ENCODE data around the gene TTI1. TPM values are rescaled to one million over a fixed set of nuclear protein-coding genes. Genes with fewer than 3 reads are reported as not detected.

Gene TTI1
- total RNA-seq, 1 experiment from 2014 or later = 37.4 TPM

- Histone ChIP-seq H3K18ac (ENCODE audit: insufficient read length, low read depth, low read length) (no peak overlapping the region), H2BK5ac (ENCODE audit: insufficient read length, low read length) (no peak overlapping the region), H4K91ac (ENCODE audit: insufficient read length, low read depth, low read length) (no peak overlapping the region), H4K5ac (ENCODE audit: insufficient read length, low read depth, low read length) (no peak overlapping the region), H3K14ac (ENCODE audit: insufficient read depth, low read length) (no peak overlapping the region), H4K20me1 (ENCODE audit: control insufficient read depth, insufficient read depth, insufficient read length) (no peaks in the 10 kb centered on the region), H3K23me2 (ENCODE audit: insufficient read length, low read depth, low read length, poor library complexity, severe bottlenecking) (no peaks in the 10 kb centered on the region), H2AK5ac (ENCODE audit: insufficient read length, low read length) (no peak overlapping the region), H2BK15ac (ENCODE audit: low read depth, low read length) (no peak overlapping the region), H3K9me3 (ENCODE audit: control insufficient read depth, low read depth, low read length) (no peaks in the 10 kb centered on the region), H3K23ac (ENCODE audit: insufficient read length, low read depth, low read length) (no peak overlapping the region), H2AFZ (ENCODE audit: low read length) (no peak overlapping the region), H3K4ac (ENCODE audit: low read depth, low read length) (no peak overlapping the region), H3K4me2 (ENCODE audit: insufficient read depth, insufficient read length, low read length) (no peak overlapping the region), H3K56ac (ENCODE audit: insufficient read length, low read depth, low read length) (no peak overlapping the region), H3K27me3 (ENCODE audit: insufficient read depth, low read length) (no peaks in the 10 kb centered on the region), H2BK120ac (ENCODE audit: low read depth, low read length, poor library complexity, severe bottlenecking) (no peak overlapping the region), H2BK20ac (ENCODE audit: low read depth, low read length, poor library complexity, severe bottlenecking) (no peak overlapping the region), H3K79me2 (ENCODE audit: insufficient read depth, low read length) (no peaks in the 10 kb centered on the region), H4K8ac (replicated peaks; ENCODE audit: insufficient read length, low read depth, low read length) (no peak overlapping the region), H3K27ac (ENCODE audit: insufficient read length, low read depth, low read length) (no peak overlapping the region), H3K9ac (ENCODE audit: extremely low read depth, insufficient read length, low read length) (no peak overlapping the region), H2BK12ac (ENCODE audit: insufficient read length, low read depth, low read length) (no peak overlapping the region), H3K4me1 (ENCODE audit: insufficient read depth, low read length) (no peaks in the 10 kb centered on the region), H3T11ph (ENCODE audit: low read length) (no peak overlapping the region), H3K79me1 (ENCODE audit: insufficient read depth, low read depth, low read length, poor library complexity, severe bottlenecking) (no peaks in the 10 kb centered on the region)
- Mint-ChIP-seq H3K27ac (peak overlapping the region in 2 of 3 experiments; percentile 11 to 63; a peak in 2 of 7 replicates), H3K27me3 (ENCODE audit: low read depth) (no peaks in the 10 kb centered on the region), H3K9me3 (no peaks in the 10 kb centered on the region), H3K4me1 (peaks cover 4 to 14% of the 10 kb centered on the region in 2 experiments), H3K36me3 (ENCODE audit: insufficient read depth in 1 of 3, low read depth in 3 of 3) (peaks cover 24 to 67% (median 65%) of the 10 kb centered on the region in 3 experiments; a peak in 6 of 7 replicates), H3K4me3 (no peak overlapping the region)
- no CpG with 5 or more reads among the region's 4 CpGs for WGBS (ENCODE audit: extremely low coverage, insufficient read length, low lambda C conversion rate)
- no peak for TF ChIP-seq CTCF (conservative IDR thresholded peaks at IDR 0.05)
- no peak for DNase-seq
Measured at GRCh38 chr20:37994512-37994911, 38.7 kb downstream of the TTI1 start.

All from H9 (cell line).